ENCODE measurements around the gene ZDHHC23. TPM values are rescaled to one million over a fixed set of nuclear protein-coding genes. Genes with fewer than 3 reads are reported as not detected.

Gene ZDHHC23
- total and polyA plus RNA-seq, 2 of the 13 experiments (the other 11 are each of a cell fraction or from before 2014, with no cell fraction given) = 1.6 to 8.8 TPM

DNA sequence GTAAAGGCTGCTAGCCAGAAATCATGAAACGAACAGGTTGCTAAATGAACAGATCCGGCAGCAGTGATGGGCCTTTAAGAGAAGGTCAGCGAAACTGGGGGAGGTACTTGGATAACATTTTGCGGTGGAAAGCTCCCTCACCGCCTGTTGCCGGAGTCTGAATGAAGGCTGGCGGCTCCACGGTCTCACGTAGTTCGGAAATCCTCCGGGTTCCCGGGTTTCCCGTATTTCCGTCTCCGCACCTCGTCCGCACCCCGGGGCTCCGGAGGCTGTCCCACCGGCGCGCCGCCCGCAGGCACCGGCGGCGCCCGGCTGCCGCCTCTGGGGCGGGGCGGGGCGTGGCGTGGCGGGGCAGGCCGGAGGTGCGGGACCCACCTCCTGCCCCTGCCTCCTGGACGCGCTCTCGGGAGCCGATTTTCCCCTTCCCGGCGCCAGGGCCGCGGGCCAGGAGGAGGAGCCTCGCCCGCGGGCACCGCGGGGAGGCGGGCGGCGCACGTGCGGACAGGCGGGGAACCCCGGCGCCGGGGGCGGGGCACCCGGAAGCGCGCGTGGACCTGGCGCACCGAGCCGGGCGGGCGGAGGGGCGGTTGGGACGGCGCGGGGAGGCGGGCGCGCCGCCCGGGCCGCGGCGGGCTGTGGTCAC, at the start of gene ZDHHC23 (continued):
- no peak for TF ChIP-seq DR1 (CRISPR knock-in tag; IDR thresholded peaks at IDR 0.05)
- 0 out of 2 replicates have a peak, but pooled peaks have one; percentile 64 for TF ChIP-seq CCDC6 (CRISPR knock-in tag; IDR thresholded peaks at IDR 0.05)
- TF ChIP-seq PHF21A (CRISPR knock-in tag; IDR thresholded peaks at IDR 0.05) = peak; percentile 22; the same call in 1 of the 2 replicates
- TF ChIP-seq, protein P1, sequence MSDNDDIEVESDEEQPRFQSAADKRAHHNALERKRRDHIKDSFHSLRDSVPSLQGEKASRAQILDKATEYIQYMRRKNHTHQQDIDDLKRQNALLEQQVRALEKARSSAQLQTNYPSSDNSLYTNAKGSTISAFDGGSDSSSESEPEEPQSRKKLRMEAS (IDR thresholded peaks at IDR 0.05) = peak; percentile 73
- TF ChIP-seq, protein P2, sequence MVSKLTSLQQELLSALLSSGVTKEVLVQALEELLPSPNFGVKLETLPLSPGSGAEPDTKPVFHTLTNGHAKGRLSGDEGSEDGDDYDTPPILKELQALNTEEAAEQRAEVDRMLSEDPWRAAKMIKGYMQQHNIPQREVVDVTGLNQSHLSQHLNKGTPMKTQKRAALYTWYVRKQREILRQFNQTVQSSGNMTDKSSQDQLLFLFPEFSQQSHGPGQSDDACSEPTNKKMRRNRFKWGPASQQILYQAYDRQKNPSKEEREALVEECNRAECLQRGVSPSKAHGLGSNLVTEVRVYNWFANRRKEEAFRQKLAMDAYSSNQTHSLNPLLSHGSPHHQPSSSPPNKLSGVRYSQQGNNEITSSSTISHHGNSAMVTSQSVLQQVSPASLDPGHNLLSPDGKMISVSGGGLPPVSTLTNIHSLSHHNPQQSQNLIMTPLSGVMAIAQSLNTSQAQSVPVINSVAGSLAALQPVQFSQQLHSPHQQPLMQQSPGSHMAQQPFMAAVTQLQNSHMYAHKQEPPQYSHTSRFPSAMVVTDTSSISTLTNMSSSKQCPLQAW (CRISPR knock-in tag; IDR thresholded peaks at IDR 0.05) = no peak
- no peak for TF ChIP-seq CBX5 (CRISPR knock-in tag; IDR thresholded peaks at IDR 0.05; ENCODE audit: borderline replicate concordance)
- no peak for TF ChIP-seq ZNF432 (CRISPR knock-in tag; IDR thresholded peaks at IDR 0.05; ENCODE audit: borderline replicate concordance)
- no peak for TF ChIP-seq TBP (CRISPR knock-in tag; IDR thresholded peaks at IDR 0.05)
- no peak for TF ChIP-seq BORCS8-MEF2B (CRISPR knock-in tag; IDR thresholded peaks at IDR 0.05)
- no peak for TF ChIP-seq ZNF335 (CRISPR knock-in tag; IDR thresholded peaks at IDR 0.05)
- TF ChIP-seq, protein P3, sequence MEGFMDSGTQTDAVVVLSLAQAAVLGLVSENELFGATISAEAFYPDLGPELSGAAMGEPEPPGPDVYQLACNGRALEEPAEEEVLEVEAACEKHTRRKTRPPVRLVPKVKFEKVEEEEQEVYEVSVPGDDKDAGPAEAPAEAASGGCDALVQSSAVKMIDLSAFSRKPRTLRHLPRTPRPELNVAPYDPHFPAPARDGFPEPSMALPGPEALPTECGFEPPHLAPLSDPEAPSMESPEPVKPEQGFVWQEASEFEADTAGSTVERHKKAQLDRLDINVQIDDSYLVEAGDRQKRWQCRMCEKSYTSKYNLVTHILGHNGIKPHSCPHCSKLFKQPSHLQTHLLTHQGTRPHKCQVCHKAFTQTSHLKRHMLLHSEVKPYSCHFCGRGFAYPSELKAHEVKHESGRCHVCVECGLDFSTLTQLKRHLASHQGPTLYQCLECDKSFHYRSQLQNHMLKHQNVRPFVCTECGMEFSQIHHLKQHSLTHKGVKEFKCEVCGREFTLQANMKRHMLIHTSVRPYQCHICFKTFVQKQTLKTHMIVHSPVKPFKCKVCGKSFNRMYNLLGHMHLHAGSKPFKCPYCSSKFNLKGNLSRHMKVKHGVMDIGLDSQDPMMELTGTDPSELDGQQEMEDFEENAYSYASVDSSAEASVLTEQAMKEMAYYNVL (CRISPR knock-in tag; IDR thresholded peaks at IDR 0.05; ENCODE audit: borderline replicate concordance) = no peak
- no peak for TF ChIP-seq ZNF101 (CRISPR knock-in tag; IDR thresholded peaks at IDR 0.05; ENCODE audit: borderline replicate concordance, low read depth)
- peak; percentile 56 for TF ChIP-seq YEATS4 (CRISPR knock-in tag; IDR thresholded peaks at IDR 0.05; ENCODE audit: borderline replicate concordance)
- no peak for TF ChIP-seq CC2D1A (CRISPR knock-in tag; IDR thresholded peaks at IDR 0.05)
- no peak for TF ChIP-seq MXD4 (CRISPR knock-in tag; IDR thresholded peaks at IDR 0.05)
- TF ChIP-seq ZNF329 (CRISPR knock-in tag; IDR thresholded peaks at IDR 0.05; ENCODE audit: low read depth) = no peak
- no peak for TF ChIP-seq ZNF878 (CRISPR knock-in tag; IDR thresholded peaks at IDR 0.05)
- no peak for TF ChIP-seq ZNF737 (CRISPR knock-in tag; IDR thresholded peaks at IDR 0.05; ENCODE audit: borderline replicate concordance)
- 0 out of 2 replicates have a peak, but pooled peaks have one; percentile 33 for TF ChIP-seq ZNF773 (CRISPR knock-in tag; IDR thresholded peaks at IDR 0.05; ENCODE audit: borderline replicate concordance)
- no peak for TF ChIP-seq ZNF550 (CRISPR knock-in tag; IDR thresholded peaks at IDR 0.05; ENCODE audit: borderline replicate concordance)
- TF ChIP-seq ZNF572 (CRISPR knock-in tag; IDR thresholded peaks at IDR 0.05) = no peak
- no peak for TF ChIP-seq SMC3 (IDR thresholded peaks at IDR 0.05; ENCODE audit: low read length)
- no peak for TF ChIP-seq ZNF317 (CRISPR knock-in tag; IDR thresholded peaks at IDR 0.05)
- TF ChIP-seq NR2F2 (IDR thresholded peaks at IDR 0.05; ENCODE audit: borderline replicate concordance, low read depth) = no peak
- TF ChIP-seq STAG1 (CRISPR knock-in tag; IDR thresholded peaks at IDR 0.05) = no peak
- TF ChIP-seq FOXK2 (IDR thresholded peaks at IDR 0.05) = no peak
- TF ChIP-seq, protein P4, sequence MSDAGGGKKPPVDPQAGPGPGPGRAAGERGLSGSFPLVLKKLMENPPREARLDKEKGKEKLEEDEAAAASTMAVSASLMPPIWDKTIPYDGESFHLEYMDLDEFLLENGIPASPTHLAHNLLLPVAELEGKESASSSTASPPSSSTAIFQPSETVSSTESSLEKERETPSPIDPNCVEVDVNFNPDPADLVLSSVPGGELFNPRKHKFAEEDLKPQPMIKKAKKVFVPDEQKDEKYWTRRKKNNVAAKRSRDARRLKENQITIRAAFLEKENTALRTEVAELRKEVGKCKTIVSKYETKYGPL (CRISPR knock-in tag; IDR thresholded peaks at IDR 0.05) = no peak
- TF ChIP-seq ZNF282 (IDR thresholded peaks at IDR 0.05; ENCODE audit: partially characterized antibody) = no peak
- TF ChIP-seq ZFP1 (CRISPR knock-in tag; IDR thresholded peaks at IDR 0.05) = no peak
- TF ChIP-seq RAD21 (CRISPR knock-in tag; IDR thresholded peaks at IDR 0.05) = 0 out of 2 replicates have a peak, but pooled peaks have one; percentile 12
